Colon (tissue), 2 donors: ENCODE results near the gene SETD3.

Source experiments
- FAIRE-seq: peaks from 2 replicates; lab custom pipeline; 2012; peaks lifted over from hg19 to GRCh38; lab: Jason Lieb, UNC
- donor health status: control.
- donor health status: control.

SETD3 gene

DNA sequence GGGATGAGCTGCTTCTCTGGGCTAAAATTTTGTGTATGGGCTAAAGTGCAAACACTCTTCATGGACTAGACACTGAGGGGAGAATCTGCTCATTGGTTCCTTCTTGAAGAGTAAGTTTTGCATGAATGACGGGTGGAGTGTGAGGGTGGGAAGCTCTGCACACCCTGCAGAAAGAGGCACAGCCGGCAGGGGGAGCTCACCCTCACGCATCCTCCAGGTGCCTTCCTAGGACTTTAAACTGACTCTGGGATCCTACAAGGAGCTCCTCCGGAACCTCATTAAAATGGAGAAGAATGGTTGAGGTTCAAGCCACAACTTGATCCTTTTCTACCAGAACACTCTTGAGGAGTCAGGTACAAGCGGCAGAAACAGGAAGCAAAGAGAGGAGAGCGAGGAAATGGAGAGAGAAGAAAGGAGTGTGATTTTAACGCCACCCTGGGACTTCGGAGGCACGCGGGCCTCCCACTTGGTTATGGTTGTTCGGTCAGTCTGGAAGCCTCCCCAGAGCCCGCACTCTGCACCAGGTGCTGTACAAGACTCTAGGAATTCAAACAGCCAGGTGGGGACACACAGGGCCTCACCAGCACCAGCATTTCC is 87.5 kb downstream of the SETD3 start:
- no peak for FAIRE-seq

DNA sequence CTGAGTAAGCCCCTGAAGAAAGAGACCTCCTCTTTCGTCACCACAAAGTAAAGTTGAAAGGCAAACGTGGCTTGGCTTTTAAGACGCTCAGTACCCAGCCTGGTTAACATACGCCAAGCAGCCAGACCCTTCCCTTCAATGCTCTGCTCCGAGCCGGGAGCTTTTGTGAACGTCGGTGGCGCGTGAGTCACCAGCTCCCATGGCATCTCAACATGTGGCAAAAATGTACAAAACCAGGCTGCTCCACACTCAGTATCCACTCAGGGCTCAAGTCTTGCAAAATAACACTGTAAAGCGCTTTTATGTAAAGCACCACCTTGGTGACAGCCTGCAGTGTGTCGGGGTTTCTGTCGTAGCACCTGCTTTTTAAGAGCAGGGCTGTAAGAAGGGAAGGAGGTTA is 89.0 kb downstream of the SETD3 start:
- FAIRE-seq: no peak

- no peak for FAIRE-seq
These were observed 91.4 kb downstream of the SETD3 start for GRCh38 chr14:99389174-99389826.

- FAIRE-seq: no peak
These were observed 92.4 kb downstream of the SETD3 start for GRCh38 chr14:99388286-99388685.

GRCh38 chr14:99387880-99388279 is 92.8 kb downstream of the SETD3 start:
- no peak for FAIRE-seq

DNA sequence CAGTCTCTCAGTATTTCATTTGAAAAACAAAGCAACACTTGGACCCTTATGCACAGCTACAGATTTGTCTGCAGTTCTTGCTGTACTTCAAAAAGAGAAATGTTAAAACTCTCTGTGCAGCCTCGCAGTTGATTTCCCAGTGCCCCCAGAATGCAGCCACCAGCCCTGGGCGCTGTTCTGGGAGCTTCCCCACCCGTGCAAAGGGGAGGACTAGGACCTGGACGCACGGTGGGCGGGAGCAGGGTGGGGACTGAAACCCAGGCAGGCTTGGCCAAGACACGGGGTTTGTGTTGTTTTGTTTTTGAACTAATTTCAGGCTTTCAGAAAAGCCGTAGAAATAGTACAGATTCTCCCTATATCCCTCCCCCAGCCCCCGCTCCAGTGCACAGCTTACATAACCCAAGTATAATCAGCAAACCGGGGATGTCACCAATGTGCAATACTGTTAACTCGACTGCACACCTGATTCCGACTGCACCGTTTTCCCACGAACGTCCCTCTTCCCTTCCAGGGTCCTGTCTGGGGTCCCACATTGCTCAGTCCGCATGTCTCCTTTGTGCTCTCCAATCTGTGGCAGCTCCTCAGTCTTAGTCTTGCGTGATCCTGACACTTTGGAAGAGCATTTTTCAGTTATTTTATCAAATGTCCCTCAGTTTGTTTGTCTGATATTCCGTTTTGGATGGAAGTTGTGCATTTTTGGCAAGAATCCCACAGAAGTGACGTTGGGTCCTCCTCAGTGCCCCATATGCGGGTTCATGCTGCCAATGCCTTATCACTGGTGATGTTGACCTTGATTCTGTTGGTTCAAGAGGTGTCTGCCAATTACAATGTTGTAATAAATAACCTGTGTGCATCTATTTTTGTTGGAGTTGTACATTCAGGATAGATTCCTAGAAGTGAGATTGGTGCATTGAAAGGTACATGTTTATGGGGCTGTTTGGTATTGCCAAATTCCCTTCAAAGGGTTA is 95.9 kb downstream of the SETD3 start:
- FAIRE-seq: no peak

DNA sequence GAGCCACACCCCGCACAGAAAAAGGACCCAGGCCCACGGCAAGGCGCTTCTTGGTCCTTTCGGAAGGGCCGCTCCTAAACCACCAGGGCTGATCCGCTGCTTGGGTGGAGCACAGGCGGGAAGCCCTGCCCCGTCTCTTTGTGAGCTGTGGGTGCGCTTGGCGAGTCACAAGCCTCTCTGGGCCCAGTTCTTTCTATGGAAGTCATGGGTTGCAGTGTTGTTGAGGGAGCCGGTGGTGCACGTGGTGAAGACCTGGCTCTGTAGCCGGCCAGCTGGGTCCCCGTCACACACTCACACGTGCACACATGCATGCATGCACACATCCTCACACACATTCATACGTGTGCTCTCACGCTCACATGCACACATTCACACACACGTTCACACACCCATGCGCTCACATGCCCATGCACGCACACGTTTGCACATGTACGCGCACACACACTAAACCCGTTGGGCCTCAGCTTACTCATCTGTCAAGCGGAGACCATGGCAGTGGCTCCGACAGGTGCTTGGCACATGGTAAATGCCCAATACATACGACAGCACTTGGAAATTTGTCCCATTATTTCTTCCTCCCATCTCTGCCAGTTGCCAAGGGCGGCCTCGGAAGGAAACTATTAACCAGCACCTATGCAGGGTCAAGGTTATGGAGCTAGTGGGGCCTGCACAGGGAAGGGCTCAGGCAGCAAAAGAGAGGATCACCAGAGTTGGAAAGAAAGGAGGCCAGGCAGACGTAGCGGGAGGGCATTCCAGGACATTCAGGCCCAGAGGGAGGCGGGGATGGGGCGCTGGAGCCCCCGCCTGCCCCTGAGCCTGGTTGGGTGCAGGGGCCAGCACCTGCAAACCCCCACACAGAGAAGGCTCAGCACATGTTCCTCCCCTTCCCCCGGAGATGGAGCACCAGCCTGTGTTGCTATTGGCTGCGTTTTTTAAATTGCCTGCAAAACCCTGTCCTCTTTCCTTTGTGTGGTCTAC is 96.9 kb downstream of the SETD3 start:
- no peak for FAIRE-seq

- FAIRE-seq: no peak
These were observed 97.7 kb downstream of the SETD3 start for GRCh38 chr14:99382781-99383471.

DNA sequence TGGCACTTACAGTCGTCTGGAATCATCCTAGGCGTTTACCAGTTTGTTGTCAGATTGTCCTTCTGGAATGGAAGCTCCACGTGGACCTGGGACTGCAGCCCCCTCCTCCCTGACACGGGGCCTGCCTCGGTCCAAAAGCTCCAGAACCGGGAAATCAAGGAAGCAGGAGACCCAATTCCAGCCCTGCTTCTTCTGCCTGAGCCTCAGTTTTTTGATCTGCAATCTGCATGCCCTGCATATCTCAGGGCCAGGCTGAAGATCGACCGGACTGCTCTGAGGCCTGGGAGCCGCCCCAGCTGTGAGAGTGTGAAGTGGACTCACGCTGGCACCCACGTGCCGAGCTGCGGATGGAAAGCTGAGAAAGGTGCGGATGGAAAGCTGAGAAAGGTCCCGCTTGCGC is 98.6 kb downstream of the SETD3 start:
- FAIRE-seq: no peak

DNA sequence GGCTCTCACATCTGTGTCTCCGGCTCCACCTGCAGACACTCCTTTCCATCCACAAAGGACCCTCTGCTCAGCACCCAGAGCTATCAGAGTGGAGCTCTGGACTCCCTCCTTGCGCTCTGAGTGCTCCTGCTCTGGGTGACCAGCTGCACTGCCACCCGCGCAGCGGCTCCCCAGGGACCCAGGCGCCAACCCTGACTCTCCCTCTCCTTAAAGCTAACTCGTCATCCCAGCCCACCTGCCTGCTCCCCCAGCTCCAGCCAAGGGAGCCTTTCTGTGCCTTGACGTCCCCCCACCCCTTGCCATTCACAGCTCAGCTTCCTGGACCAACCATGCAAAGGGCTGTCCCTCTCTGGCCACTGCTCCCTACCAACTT is 99.0 kb downstream of the SETD3 start:
- FAIRE-seq: no peak

- no peak for FAIRE-seq
These were observed 99.5 kb downstream of the SETD3 start for GRCh38 chr14:99380991-99381687.

GRCh38 chr14:99380402-99380801 is 100.3 kb downstream of the SETD3 start:
- no peak for FAIRE-seq

- no peak for FAIRE-seq
These were observed 101.9 kb downstream of the SETD3 start for GRCh38 chr14:99378782-99379214.

DNA sequence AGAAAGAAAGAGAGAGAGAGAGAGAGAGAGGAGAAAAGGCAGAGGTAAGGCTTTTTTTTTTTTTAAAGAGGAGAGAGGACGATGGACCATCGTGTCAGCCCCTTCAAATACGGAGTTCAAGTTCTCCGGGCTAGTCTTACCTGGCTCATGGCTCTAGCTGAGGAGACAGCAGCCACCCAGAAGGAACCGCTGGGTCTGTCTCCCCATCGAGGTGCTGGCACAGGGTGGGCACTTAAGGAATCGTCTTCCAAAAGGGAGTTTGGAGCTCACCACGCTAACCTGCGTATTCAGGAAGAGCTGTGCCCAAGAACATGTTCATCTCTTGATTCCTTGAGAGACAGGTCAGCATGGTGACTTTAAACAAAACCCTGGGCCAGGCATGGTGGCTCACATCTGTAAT is 102.7 kb downstream of the SETD3 start:
- no peak for FAIRE-seq

- no peak for FAIRE-seq
These were observed 105.7 kb downstream of the SETD3 start for GRCh38 chr14:99374964-99375363.

DNA sequence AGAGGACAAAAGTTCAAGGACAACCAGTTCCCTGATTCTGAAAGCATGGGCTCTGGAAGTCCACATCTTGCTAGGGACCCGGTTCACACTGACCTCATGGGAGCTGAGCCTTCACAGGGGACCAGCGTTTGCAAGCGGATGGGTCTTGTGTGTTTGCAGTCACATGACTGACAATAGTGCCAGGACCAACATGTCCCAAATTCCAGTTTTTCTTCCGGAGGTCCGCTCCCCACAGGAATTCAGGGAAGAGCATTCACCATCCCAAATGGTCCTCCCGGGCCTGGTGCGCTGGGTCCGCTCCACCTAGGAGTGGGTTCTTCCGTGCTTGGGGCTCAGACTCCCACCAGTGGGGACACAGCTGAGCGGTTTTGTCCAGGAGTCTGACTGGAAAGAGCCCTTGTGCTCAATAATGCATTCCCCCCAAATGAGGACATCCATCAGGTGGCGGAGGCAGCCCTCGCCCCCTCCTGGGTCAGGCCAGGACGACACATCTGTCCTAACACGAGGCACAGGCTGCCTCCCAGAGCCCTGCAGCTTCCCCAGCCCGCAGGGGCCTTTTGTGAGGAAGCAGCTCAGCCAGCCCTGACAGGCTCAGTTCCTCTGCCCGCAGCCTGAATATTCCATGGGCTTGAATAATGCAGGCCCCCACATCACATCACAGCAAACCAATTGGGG is 116.9 kb downstream of the SETD3 start:
- FAIRE-seq: no peak

- no peak for FAIRE-seq
These were observed 117.6 kb downstream of the SETD3 start for GRCh38 chr14:99363051-99363450.

GRCh38 chr14:99361596-99362215 is 119.0 kb downstream of the SETD3 start:
- no peak for FAIRE-seq

DNA sequence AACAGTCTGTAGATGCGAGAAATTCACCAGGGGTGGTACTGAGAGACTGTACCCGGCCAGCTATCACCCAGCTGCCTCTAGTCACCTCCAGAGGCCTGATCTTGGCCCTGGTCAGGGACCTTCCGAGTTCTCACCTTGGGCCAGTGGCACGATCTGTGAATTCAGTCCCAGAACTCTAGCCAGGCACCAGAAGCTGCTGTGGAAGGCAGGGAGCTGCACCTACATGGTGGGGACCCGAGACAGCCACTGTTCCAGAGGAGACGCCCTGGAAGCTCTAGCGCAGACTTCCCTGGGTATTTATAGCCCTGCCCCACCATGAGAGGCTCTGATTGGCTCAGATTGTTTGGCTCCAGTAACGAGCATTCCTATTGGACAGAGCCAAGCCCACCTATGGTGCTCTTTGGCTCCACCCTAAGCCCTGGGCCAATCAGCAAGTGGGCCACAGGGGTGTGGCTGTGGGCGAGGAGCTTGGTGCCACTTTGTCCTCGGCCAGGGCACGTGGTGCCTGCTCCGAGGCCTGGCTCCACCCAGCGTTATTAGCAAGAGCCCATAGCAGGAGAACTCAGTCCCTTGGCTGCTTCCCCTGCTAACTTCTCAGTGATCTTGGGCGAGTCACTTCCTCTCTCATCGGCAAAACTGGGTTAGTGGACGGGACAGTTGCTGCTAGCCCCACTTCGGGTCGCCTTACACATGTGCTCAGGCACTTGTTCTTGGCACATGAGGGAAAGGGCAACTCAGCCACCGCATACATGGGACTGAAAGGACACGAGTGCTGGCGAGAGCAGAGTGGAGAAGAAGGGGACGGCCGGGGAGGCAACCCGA is 119.7 kb downstream of the SETD3 start:
- FAIRE-seq: no peak
